DND-41 (cell line): ENCODE measurements around the gene ROCK1.

Source experiments
- CTCF ChIP-seq: IDR thresholded peaks from 2 replicates; pipeline ENCODE4 v1.5.1; 2012; ENCODE audit warnings: borderline replicate concordance, low read length, moderate library complexity, mild to moderate bottlenecking; ENCODE audit not compliant: poor library complexity, severe bottlenecking; ENCODE audit errors: extremely low read depth
- EZH2 ChIP-seq: IDR thresholded peaks from 3 replicates; pipeline ENCODE4 v1.6.1; 2012; ENCODE audit warnings: borderline replicate concordance, low read depth, mild to moderate bottlenecking, moderate library complexity, low read length, inconsistent platforms; ENCODE audit not compliant: severe bottlenecking

GRCh38 chr18:21040466-21040865, 71.1 kb downstream of the ROCK1 start:
- TF ChIP-seq CTCF (no peak), EZH2 (no peak)
